DND-41 (cell line): ENCODE measurements around the gene CDH23.

ENCODE experiments used
- ATAC-seq: fragments of 200-7000 bp; cut with Tn5 transposase; 3 replicates; pipeline ENCODE4 v1.9.1; 2021; ENCODE audit warnings: low read depth; ENCODE audit not compliant: insufficient read depth
- DNase-seq: peaks from one replicate; pipeline ENCODE4 v3.0.0-alpha.2; 2020
- H2AFZ ChIP-seq: 2 replicates; pipeline ENCODE4 v1.6.0; 2012; ENCODE audit warnings: low read depth, low read length
- H3K27ac ChIP-seq: 2 replicates; pipeline ENCODE4 v1.5.1; 2012; ENCODE audit warnings: low read length, inconsistent platforms
- H3K27me3 ChIP-seq: fragments of 200-600 bp; sonication (generic); 2 replicates; pipeline ENCODE4 v1.6.0; 2012; ENCODE audit warnings: low read length, mild to moderate bottlenecking, inconsistent platforms; ENCODE audit not compliant: insufficient read depth, poor library complexity
- H3K36me3 ChIP-seq: 2 replicates; pipeline ENCODE4 v1.5.1; 2012; ENCODE audit warnings: low read length, inconsistent platforms; ENCODE audit not compliant: insufficient read depth
- H3K4me1 ChIP-seq: 2 replicates; pipeline ENCODE4 v1.5.1; 2012; ENCODE audit warnings: mild to moderate bottlenecking, low read length; ENCODE audit not compliant: insufficient read depth
- H3K4me2 ChIP-seq: 2 replicates; pipeline ENCODE4 v1.6.0; 2012; ENCODE audit warnings: mild to moderate bottlenecking, moderate library complexity, low read length, inconsistent platforms; ENCODE audit not compliant: insufficient read depth
- H3K4me3 ChIP-seq, 2 experiments: fragments of 200-600 bp in 1 of 2; shearing (Covaris generic) in 1 of 2; 2 replicates each; pipeline ENCODE4 v1.5.1; 2012 to 2016; ENCODE audit warnings: inconsistent platforms in 2 of 2, low read length in 2 of 2, mild to moderate bottlenecking in 2 of 2, low read depth in 1 of 2, moderate library complexity in 1 of 2
- H3K79me2 ChIP-seq: 2 replicates; pipeline ENCODE4 v1.6.0; 2012; ENCODE audit warnings: low read length, inconsistent platforms; ENCODE audit not compliant: insufficient read depth
- H3K9ac ChIP-seq: 2 replicates; pipeline ENCODE4 v1.6.0; 2012; ENCODE audit warnings: low read depth, mild to moderate bottlenecking, inconsistent platforms, low read length, moderate library complexity
- H3K9me3 ChIP-seq: 2 replicates; pipeline ENCODE4 v1.5.1; 2012; ENCODE audit warnings: low read length, moderate library complexity, mild to moderate bottlenecking, inconsistent platforms; ENCODE audit not compliant: insufficient read depth, severe bottlenecking
- H4K20me1 ChIP-seq: 2 replicates; pipeline ENCODE4 v1.6.0; 2012; ENCODE audit warnings: low read length; ENCODE audit not compliant: insufficient read depth
- CTCF ChIP-seq: IDR thresholded peaks from 2 replicates; pipeline ENCODE4 v1.5.1; 2012; ENCODE audit warnings: borderline replicate concordance, low read length, moderate library complexity, mild to moderate bottlenecking; ENCODE audit not compliant: poor library complexity, severe bottlenecking; ENCODE audit errors: extremely low read depth
- EZH2 ChIP-seq: IDR thresholded peaks from 3 replicates; pipeline ENCODE4 v1.6.1; 2012; ENCODE audit warnings: borderline replicate concordance, low read depth, mild to moderate bottlenecking, moderate library complexity, low read length, inconsistent platforms; ENCODE audit not compliant: severe bottlenecking

Gene CDH23

GRCh38 chr10:71390461-71390835, 6.3 kb upstream of the CDH23 start:
- Histone ChIP-seq H4K20me1 (no peaks in the 10 kb centered on the region; the same call in 1 of the 2 replicates), H3K4me2 (no peak overlapping the region), H3K27ac (no peak overlapping the region), H3K9me3 (no peaks in the 10 kb centered on the region), H3K4me1 (no peaks in the 10 kb centered on the region), H3K36me3 (no peaks in the 10 kb centered on the region), H3K4me3 (no peak overlapping the region), H3K9ac (no peak overlapping the region), H3K79me2 (no peaks in the 10 kb centered on the region), H2AFZ (no peak overlapping the region), H3K27me3 (peaks cover 48% of the 10 kb centered on the region)
- ATAC-seq, result peak; percentile 42; the same call in 1 of the 3 replicates
- TF ChIP-seq EZH2 (no peak), CTCF (peak; percentile 21)
- DNase-seq, result no peak

- H4K20me1 ChIP-seq, result no peaks in the 10 kb centered on the region; the same call in 1 of the 2 replicates
- H3K27me3 ChIP-seq, result peaks cover 47% of the 10 kb centered on the region
- no peak overlapping the region for H3K27ac ChIP-seq
- TF ChIP-seq CTCF, result no peak
- TF ChIP-seq EZH2, result no peak
- no peak overlapping the region for H3K4me2 ChIP-seq
- no peaks in the 10 kb centered on the region for H3K9me3 ChIP-seq
- no peaks in the 10 kb centered on the region for H3K36me3 ChIP-seq
- H3K79me2 ChIP-seq, result no peaks in the 10 kb centered on the region
- DNase-seq (no peak), ATAC-seq (no peak)
- no peak overlapping the region for H2AFZ ChIP-seq
- H3K9ac ChIP-seq, result no peak overlapping the region
- H3K4me1 ChIP-seq, result no peaks in the 10 kb centered on the region
- no peak overlapping the region for H3K4me3 ChIP-seq
Observed at GRCh38 chr10:71390921-71391690, 5.6 kb upstream of the CDH23 start.

- Histone ChIP-seq H3K27ac (no peak overlapping the region), H3K4me3 (no peak overlapping the region), H3K79me2 (no peaks in the 10 kb centered on the region), H4K20me1 (no peaks in the 10 kb centered on the region; the same call in 1 of the 2 replicates), H3K27me3 (peaks cover 50% of the 10 kb centered on the region), H3K9me3 (no peaks in the 10 kb centered on the region), H3K36me3 (no peaks in the 10 kb centered on the region), H3K4me1 (no peaks in the 10 kb centered on the region), H2AFZ (no peak overlapping the region), H3K9ac (no peak overlapping the region), H3K4me2 (no peak overlapping the region)
- DNase-seq (no peak), ATAC-seq (no peak)
- TF ChIP-seq EZH2, result no peak
Observed at GRCh38 chr10:71391701-71392100, 5.0 kb upstream of the CDH23 start.

- H3K9me3 ChIP-seq, result no peaks in the 10 kb centered on the region
- H3K27ac ChIP-seq, result no peak overlapping the region
- no peak for ATAC-seq
- no peak overlapping the region for H3K4me2 ChIP-seq
- no peaks in the 10 kb centered on the region for H3K36me3 ChIP-seq
- no peak for TF ChIP-seq EZH2
- no peak for TF ChIP-seq CTCF
- no peak overlapping the region for H3K9ac ChIP-seq
- H3K4me1 ChIP-seq, result no peaks in the 10 kb centered on the region
- peaks cover 50% of the 10 kb centered on the region for H3K27me3 ChIP-seq
- H3K4me3 ChIP-seq, result no peak overlapping the region
- H4K20me1 ChIP-seq, result no peaks in the 10 kb centered on the region; the same call in 1 of the 2 replicates
- H2AFZ ChIP-seq, result no peak overlapping the region
- no peaks in the 10 kb centered on the region for H3K79me2 ChIP-seq
- DNase-seq, result no peak
Observed at GRCh38 chr10:71392292-71392691, 4.4 kb upstream of the CDH23 start.
